C4-2B (cell line): ENCODE measurements around the gene TAF13.

Source experiments
- CTCF ChIP-seq: fragments of 450-650 bp; conservative IDR thresholded peaks from 2 replicates; pipeline ENCODE4 v1.5.1; 2017; ENCODE audit warnings: mild to moderate bottlenecking
- ZFX ChIP-seq: fragments of 450-650 bp; IDR thresholded peaks from 2 replicates; pipeline ENCODE4 v1.6.1; 2017

- no peak for TF ChIP-seq CTCF
- TF ChIP-seq ZFX, result no peak
Measured at GRCh38 chr1:109105881-109106280, 30.1 kb upstream of the TAF13 start.
